ENCODE data around the gene GALNT18. TPM values are rescaled to one million over a fixed set of nuclear protein-coding genes. Genes with fewer than 3 reads are reported as not detected.

The GALNT18 gene
- polyA plus RNA-seq, 1 donor (not counting 4 experiments of a cell fraction or from before 2014, with no cell fraction given): 27.2 TPM

DNA sequence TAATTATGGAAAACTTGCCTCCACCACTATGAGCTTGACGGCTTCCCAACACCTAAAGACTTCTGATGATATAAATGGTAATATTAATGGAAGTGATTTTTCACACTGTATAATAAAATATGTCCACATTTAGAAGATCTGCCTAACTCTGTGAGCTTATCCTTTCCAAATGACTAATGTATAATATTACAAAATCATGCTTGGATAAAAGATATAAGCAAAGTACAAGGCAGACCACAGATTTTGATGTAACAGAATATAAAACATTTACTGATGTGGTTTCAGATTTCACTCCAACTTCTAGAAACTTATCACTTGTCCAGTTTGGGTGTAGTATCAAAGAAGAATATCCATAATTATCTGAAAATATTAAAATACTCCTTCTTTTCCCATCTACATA is 36.9 kb downstream of the GALNT18 start:
- Histone ChIP-seq H3K79me2 (ENCODE audit: control insufficient read depth, insufficient read depth, low read length) (peaks cover 51% of the 10 kb centered on the region), H3K9ac (ENCODE audit: control insufficient read depth, extremely low read depth, insufficient read depth, low read length) (peak overlapping the region; percentile 39), H3K9me3 (ENCODE audit: control insufficient read depth, low read depth, low read length) (no peaks in the 10 kb centered on the region), H4K20me1 (ENCODE audit: control insufficient read depth, extremely low read depth, insufficient read depth, low read length) (no peaks in the 10 kb centered on the region), H2AFZ (ENCODE audit: control insufficient read depth, low read length) (no peak overlapping the region), H3K9me1 (ENCODE audit: control insufficient read depth, extremely low read depth, insufficient read depth, low read length) (no peaks in the 10 kb centered on the region), H3K4me3 (ENCODE audit: control insufficient read depth in 2 of 3, extremely low read depth in 1 of 3, insufficient read depth in 2 of 3, low read depth in 1 of 3, low read length in 3 of 3) (peak overlapping the region in 1 of 3 experiments; percentile 2), H3K36me3 (ENCODE audit: control insufficient read depth in 2 of 2, extremely low read depth in 1 of 2, insufficient read depth in 2 of 2, low read length in 2 of 2) (peaks cover 0 to 2% of the 10 kb centered on the region in 2 experiments), H3K27me3 (ENCODE audit: control insufficient read depth, extremely low read depth, insufficient read depth, low read length) (no peaks in the 10 kb centered on the region), H3K27ac (ENCODE audit: control insufficient read depth, insufficient read depth, low read length) (peak overlapping the region; percentile 63), H3K4me1 (ENCODE audit: control insufficient read depth, extremely low read depth, insufficient read depth, low read length) (peaks cover 47% of the 10 kb centered on the region), H3K4me2 (ENCODE audit: control insufficient read depth, extremely low read depth, insufficient read depth, low read depth, low read length) (peak overlapping the region; percentile 87)
- FAIRE-seq (no peak), DNase-seq (ENCODE audit: low read depth, low spot score) (no peak)
- TF ChIP-seq, protein P1, sequence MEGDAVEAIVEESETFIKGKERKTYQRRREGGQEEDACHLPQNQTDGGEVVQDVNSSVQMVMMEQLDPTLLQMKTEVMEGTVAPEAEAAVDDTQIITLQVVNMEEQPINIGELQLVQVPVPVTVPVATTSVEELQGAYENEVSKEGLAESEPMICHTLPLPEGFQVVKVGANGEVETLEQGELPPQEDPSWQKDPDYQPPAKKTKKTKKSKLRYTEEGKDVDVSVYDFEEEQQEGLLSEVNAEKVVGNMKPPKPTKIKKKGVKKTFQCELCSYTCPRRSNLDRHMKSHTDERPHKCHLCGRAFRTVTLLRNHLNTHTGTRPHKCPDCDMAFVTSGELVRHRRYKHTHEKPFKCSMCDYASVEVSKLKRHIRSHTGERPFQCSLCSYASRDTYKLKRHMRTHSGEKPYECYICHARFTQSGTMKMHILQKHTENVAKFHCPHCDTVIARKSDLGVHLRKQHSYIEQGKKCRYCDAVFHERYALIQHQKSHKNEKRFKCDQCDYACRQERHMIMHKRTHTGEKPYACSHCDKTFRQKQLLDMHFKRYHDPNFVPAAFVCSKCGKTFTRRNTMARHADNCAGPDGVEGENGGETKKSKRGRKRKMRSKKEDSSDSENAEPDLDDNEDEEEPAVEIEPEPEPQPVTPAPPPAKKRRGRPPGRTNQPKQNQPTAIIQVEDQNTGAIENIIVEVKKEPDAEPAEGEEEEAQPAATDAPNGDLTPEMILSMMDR (optimal IDR thresholded peaks at IDR 0.05 in 1 of 3, IDR thresholded peaks at IDR 0.05 in 1 of 3, conservative IDR thresholded peaks at IDR 0.05 in 1 of 3; ENCODE audit: extremely low read depth in 1 of 3, insufficient read depth in 2 of 3, low read length in 3 of 3): no peak
- TF ChIP-seq EZH2 (IDR thresholded peaks at IDR 0.05; ENCODE audit: low read length): no peak
- dilution Hi-C loops (cut with MboI; ENCODE audit: extremely low pct_ligation_motif_present, low sequenced_read_pairs): no loop called here

DNA sequence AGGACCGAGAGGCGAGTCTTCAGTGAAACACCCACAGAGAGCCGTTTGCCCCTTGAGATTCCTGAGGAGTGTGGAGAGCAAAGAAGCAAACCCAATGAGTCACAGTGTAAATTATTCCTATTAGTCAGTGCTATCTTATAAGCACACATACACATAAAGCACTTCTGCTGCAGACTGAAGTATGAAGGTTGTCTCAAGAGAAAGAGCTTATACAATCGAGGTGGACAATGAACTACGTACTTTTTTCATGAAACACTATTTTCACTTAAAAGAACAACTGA is 37.3 kb downstream of the GALNT18 start:
- FAIRE-seq: peak; percentile 100
- no peak overlapping the region for H2AFZ ChIP-seq (ENCODE audit: control insufficient read depth, low read length)
- peak; percentile 78 for DNase-seq (ENCODE audit: low read depth, low spot score)
- H3K27me3 ChIP-seq (ENCODE audit: control insufficient read depth, extremely low read depth, insufficient read depth, low read length): no peaks in the 10 kb centered on the region
- H3K4me2 ChIP-seq (ENCODE audit: control insufficient read depth, extremely low read depth, insufficient read depth, low read depth, low read length): peak overlapping the region; percentile 87
- H3K27ac ChIP-seq (ENCODE audit: control insufficient read depth, insufficient read depth, low read length): peak overlapping the region; percentile 63
- no peaks in the 10 kb centered on the region for H4K20me1 ChIP-seq (ENCODE audit: control insufficient read depth, extremely low read depth, insufficient read depth, low read length)
- H3K9me3 ChIP-seq (ENCODE audit: control insufficient read depth, low read depth, low read length): no peaks in the 10 kb centered on the region
- peaks cover 46% of the 10 kb centered on the region for H3K79me2 ChIP-seq (ENCODE audit: control insufficient read depth, insufficient read depth, low read length)
- H3K36me3 ChIP-seq (ENCODE audit: control insufficient read depth in 2 of 2, extremely low read depth in 1 of 2, insufficient read depth in 2 of 2, low read length in 2 of 2): peaks cover 0 to 2% of the 10 kb centered on the region in 2 experiments
- H3K9ac ChIP-seq (ENCODE audit: control insufficient read depth, extremely low read depth, insufficient read depth, low read length): peak overlapping the region; percentile 39
- dilution Hi-C loops (cut with MboI; ENCODE audit: extremely low pct_ligation_motif_present, low sequenced_read_pairs): no loop called here
- peaks cover 47% of the 10 kb centered on the region for H3K4me1 ChIP-seq (ENCODE audit: control insufficient read depth, extremely low read depth, insufficient read depth, low read length)
- H3K4me3 ChIP-seq (ENCODE audit: control insufficient read depth in 2 of 3, extremely low read depth in 1 of 3, insufficient read depth in 2 of 3, low read depth in 1 of 3, low read length in 3 of 3): peak overlapping the region in 2 of 3 experiments; percentile 2 to 11
- no peaks in the 10 kb centered on the region for H3K9me1 ChIP-seq (ENCODE audit: control insufficient read depth, extremely low read depth, insufficient read depth, low read length)
- no peak for TF ChIP-seq EZH2 (IDR thresholded peaks at IDR 0.05; ENCODE audit: low read length)
- TF ChIP-seq, protein P1 (optimal IDR thresholded peaks at IDR 0.05 in 1 of 3, IDR thresholded peaks at IDR 0.05 in 1 of 3, conservative IDR thresholded peaks at IDR 0.05 in 1 of 3; ENCODE audit: extremely low read depth in 1 of 3, insufficient read depth in 2 of 3, low read length in 3 of 3): no peak

Data from keratinocyte (primary cell).